ENCODE measurements around the gene AKAP13. TPM values are rescaled to one million over a fixed set of nuclear protein-coding genes. Genes with fewer than 3 reads are reported as not detected.
A peak's percentile ranks its signal among the peaks of the same experiment; 100 is the strongest.

The AKAP13 gene
- total RNA-seq, 2 donors from 2014 or later: 87.3 to 106 TPM

GRCh38 chr15:85618228-85618505, 237.8 kb downstream of the AKAP13 start:
- no peak overlapping the region for H3K4me3 ChIP-seq
- H3K27me3 ChIP-seq: no peaks in the 10 kb centered on the region
- H3K36me3 ChIP-seq: no peaks in the 10 kb centered on the region
- no peak for DNase-seq
- H3K9ac ChIP-seq (ENCODE audit: low read depth in 2 of 2, low read length in 2 of 2): peak overlapping the region; percentile 8 to 51
- peaks cover 5% of the 10 kb centered on the region for H3K4me1 ChIP-seq
- TF ChIP-seq, protein P1, sequence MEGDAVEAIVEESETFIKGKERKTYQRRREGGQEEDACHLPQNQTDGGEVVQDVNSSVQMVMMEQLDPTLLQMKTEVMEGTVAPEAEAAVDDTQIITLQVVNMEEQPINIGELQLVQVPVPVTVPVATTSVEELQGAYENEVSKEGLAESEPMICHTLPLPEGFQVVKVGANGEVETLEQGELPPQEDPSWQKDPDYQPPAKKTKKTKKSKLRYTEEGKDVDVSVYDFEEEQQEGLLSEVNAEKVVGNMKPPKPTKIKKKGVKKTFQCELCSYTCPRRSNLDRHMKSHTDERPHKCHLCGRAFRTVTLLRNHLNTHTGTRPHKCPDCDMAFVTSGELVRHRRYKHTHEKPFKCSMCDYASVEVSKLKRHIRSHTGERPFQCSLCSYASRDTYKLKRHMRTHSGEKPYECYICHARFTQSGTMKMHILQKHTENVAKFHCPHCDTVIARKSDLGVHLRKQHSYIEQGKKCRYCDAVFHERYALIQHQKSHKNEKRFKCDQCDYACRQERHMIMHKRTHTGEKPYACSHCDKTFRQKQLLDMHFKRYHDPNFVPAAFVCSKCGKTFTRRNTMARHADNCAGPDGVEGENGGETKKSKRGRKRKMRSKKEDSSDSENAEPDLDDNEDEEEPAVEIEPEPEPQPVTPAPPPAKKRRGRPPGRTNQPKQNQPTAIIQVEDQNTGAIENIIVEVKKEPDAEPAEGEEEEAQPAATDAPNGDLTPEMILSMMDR (IDR thresholded peaks at IDR 0.05): no peak
- intact Hi-C loops (cut with DNase I): no loop called here
- H3K9me3 ChIP-seq: no peaks in the 10 kb centered on the region
- peak overlapping the region; percentile 75 for H3K27ac ChIP-seq

DNA sequence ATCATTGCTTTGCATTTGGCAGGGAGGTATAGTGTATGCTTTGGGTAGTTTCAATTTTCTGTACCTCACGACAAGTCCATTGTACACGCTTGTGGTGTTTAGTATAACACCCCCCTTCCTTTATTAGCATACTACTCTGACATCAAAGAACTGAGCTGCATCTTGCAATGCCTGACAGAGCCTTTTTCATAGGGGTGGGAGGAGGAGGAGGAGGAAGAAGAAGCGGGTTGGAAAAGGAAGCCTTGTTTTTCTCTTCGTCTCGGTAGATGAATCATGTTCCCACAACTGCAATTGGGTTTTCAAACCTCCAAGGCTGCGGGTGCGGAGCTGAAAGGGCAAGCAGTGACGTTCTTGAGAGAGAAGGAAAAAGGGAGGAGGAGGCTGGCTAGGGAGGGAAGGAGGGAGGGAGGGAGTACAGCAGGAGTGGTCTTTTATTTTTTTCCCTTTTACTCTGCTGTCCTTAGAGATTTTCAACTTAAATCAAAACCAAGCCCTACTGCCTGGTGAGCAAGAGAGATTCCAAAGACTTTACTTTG, 238.6 kb downstream of the AKAP13 start:
- Histone ChIP-seq H3K4me1 (peaks cover 5% of the 10 kb centered on the region), H3K36me3 (no peaks in the 10 kb centered on the region), H3K4me3 (peak overlapping the region; percentile 24), H3K27ac (peak overlapping the region; percentile 75), H3K9me3 (no peaks in the 10 kb centered on the region), H3K9ac (ENCODE audit: low read depth in 2 of 2, low read length in 2 of 2) (peak overlapping the region; percentile 24 to 65), H3K27me3 (no peaks in the 10 kb centered on the region)
- DNase-seq: peak; percentile 49
- intact Hi-C loops (cut with DNase I): no loop called here
- TF ChIP-seq, protein P1 (IDR thresholded peaks at IDR 0.05): no peak

- Histone ChIP-seq H3K9me3 (no peaks in the 10 kb centered on the region), H3K27ac (peak overlapping the region; percentile 75), H3K36me3 (no peaks in the 10 kb centered on the region), H3K9ac (ENCODE audit: low read depth in 2 of 2, low read length in 2 of 2) (peak overlapping the region; percentile 65 to 76), H3K4me3 (peak overlapping the region; percentile 24), H3K4me1 (peaks cover 5% of the 10 kb centered on the region), H3K27me3 (no peaks in the 10 kb centered on the region)
- intact Hi-C loops (cut with DNase I): no loop called here
- no peak for DNase-seq
- TF ChIP-seq, protein P1 (IDR thresholded peaks at IDR 0.05): no peak
Observed at GRCh38 chr15:85619992-85620689, 239.7 kb downstream of the AKAP13 start.

- TF ChIP-seq, protein P1 (IDR thresholded peaks at IDR 0.05): no peak
- Histone ChIP-seq H3K27ac (peak overlapping the region; percentile 75), H3K36me3 (no peaks in the 10 kb centered on the region), H3K9ac (ENCODE audit: low read depth in 2 of 2, low read length in 2 of 2) (peak overlapping the region in 1 of 2 donors; percentile 16), H3K27me3 (no peaks in the 10 kb centered on the region), H3K4me3 (peak overlapping the region; percentile 24), H3K9me3 (no peaks in the 10 kb centered on the region), H3K4me1 (peaks cover 5% of the 10 kb centered on the region)
- intact Hi-C loops (cut with DNase I): no loop called here
- no peak for DNase-seq
Observed at GRCh38 chr15:85620690-85621049, 240.3 kb downstream of the AKAP13 start.

DNA sequence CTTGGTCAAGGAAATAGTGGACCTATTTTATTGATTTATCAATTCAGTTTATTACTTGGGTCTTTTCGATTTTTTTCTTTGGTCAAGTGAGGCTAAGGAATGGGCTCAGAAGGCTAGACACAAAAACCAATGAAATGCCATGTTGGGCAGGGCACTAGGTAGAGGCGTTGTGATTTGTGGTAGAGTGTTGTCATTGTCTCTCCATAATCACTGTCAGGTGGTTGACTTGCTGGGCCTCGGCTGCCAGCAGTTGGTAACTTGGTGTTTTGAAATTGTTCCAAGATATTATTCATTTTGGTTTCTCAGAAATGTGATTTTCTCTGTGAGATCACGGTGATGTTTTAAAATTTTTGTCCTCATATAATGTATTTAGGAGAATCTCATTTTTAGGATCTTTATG, 240.7 kb downstream of the AKAP13 start:
- no peaks in the 10 kb centered on the region for H3K27me3 ChIP-seq
- peak overlapping the region in 1 of 2 donors; percentile 16 for H3K9ac ChIP-seq (ENCODE audit: low read depth in 2 of 2, low read length in 2 of 2)
- peak overlapping the region; percentile 75 for H3K27ac ChIP-seq
- peak overlapping the region; percentile 9 for H3K4me3 ChIP-seq
- intact Hi-C loops (cut with DNase I): no loop called here
- H3K36me3 ChIP-seq: no peaks in the 10 kb centered on the region
- no peaks in the 10 kb centered on the region for H3K9me3 ChIP-seq
- TF ChIP-seq, protein P1 (IDR thresholded peaks at IDR 0.05): no peak
- DNase-seq: no peak
- peaks cover 5% of the 10 kb centered on the region for H3K4me1 ChIP-seq
